Lower leg skin (tissue), 3 donors: ENCODE measurements around the gene CARD14.

Source experiments
- POLR2A ChIP-seq, 2 donors: fragments of 450-650 bp; IDR thresholded peaks; one replicate each; pipeline ENCODE4 v1.6.1; 2016 to 2017; ENCODE audit warnings: antibody characterized with exemption in 2 of 2, mild to moderate bottlenecking in 1 of 2, moderate library complexity in 1 of 2
- TF ChIP-seq, protein P1 (sequence below), 3 donors: fragments of 450-650 bp; IDR thresholded peaks; one replicate each; pipeline ENCODE4 v1.5.1; 2016; ENCODE audit warnings: antibody characterized with exemption in 3 of 3, mild to moderate bottlenecking in 3 of 3, moderate library complexity in 2 of 3

DNA sequence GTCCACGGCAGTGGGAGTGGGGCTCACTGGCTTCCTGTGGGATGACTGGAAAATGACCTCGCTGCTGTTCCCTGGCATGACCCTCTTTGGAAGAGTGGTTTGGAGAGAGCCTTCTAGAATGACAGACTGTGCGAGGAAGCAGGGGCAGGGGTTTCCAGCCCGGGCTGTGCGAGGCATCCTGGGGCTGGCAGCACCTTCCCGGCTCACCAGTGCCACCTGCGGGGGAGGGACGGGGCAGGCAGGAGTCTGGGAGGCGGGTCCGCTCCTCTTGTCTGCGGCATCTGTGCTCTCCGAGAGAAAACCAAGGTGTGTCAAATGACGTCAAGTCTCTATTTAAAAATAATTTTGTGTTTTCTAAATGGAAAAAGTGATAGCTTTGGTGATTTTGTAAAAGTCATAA, 83.0 kb downstream of the CARD14 start:
- TF ChIP-seq, protein P1, sequence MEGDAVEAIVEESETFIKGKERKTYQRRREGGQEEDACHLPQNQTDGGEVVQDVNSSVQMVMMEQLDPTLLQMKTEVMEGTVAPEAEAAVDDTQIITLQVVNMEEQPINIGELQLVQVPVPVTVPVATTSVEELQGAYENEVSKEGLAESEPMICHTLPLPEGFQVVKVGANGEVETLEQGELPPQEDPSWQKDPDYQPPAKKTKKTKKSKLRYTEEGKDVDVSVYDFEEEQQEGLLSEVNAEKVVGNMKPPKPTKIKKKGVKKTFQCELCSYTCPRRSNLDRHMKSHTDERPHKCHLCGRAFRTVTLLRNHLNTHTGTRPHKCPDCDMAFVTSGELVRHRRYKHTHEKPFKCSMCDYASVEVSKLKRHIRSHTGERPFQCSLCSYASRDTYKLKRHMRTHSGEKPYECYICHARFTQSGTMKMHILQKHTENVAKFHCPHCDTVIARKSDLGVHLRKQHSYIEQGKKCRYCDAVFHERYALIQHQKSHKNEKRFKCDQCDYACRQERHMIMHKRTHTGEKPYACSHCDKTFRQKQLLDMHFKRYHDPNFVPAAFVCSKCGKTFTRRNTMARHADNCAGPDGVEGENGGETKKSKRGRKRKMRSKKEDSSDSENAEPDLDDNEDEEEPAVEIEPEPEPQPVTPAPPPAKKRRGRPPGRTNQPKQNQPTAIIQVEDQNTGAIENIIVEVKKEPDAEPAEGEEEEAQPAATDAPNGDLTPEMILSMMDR (IDR thresholded peaks at IDR 0.05) = no peak
- TF ChIP-seq POLR2A (IDR thresholded peaks at IDR 0.05) = no peak
